Stimulated activated CD4-positive, alpha-beta T cell treated with anti-CD3 and anti-CD28 coated beads, TNF-alpha, amount 100 ng/mL, for 1 hour (primary cell): ENCODE data around the gene SEC24C.

Source experiments
- DNase-seq, 3 donors: peaks; one replicate each; pipeline ENCODE4 v3.0.0-alpha.2; 2020; ENCODE audit warnings: low read depth in 3 of 3, low spot score in 1 of 3

The SEC24C gene

DNA sequence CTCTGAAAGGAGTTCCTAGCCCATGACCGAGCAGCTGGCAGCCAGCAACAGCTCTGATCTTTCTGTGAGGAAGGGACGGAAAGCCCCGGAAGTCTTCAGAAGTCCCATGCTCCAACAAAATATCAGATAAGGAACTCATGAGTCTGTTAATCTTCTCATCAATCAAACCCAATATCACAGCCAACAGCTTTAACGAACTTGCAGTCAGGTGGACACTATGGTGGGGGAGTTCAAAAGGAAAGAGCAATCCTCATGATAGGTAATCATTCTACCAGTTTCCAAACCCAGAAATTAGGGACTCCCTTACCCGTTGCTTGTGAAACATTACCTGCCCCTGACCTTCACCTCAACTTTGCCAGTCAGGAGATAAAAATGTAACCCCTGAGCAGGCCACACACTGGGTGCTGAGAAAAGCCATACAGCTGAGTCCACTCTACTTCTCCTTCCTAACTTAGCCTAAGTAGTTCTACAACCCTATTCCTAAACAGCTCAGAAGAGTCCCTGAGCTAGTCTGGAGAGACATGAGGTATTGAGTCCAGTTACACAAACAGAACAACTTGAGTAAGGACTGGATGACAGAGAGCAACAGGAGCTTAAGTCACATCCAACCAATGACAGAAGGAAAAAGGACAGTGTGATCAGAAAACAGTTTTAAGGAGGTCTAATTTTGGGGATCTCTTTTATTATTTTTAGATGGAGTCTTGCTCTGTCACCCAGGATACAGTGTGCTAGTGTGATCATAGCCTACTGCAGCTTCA is 65.1 kb downstream of the SEC24C start:
- no peak for DNase-seq

DNA sequence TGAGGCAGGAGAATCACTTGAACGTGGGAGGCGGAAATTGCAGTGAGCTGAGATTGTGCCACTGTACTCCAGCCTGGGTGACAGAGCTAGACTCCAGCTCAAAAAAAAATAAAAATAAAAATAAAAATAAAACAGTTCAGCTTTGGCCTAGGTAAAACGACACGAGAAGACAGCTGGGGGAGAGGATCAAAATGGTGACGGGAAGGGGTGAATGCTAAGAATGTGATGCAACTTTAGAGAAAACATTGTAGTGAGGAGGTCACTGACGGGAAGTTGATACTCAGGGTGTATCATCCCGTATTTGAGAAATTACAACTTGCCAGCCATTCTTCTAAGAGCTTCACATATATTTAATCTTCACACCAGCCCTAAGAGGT is 66.2 kb downstream of the SEC24C start:
- no peak for DNase-seq

DNA sequence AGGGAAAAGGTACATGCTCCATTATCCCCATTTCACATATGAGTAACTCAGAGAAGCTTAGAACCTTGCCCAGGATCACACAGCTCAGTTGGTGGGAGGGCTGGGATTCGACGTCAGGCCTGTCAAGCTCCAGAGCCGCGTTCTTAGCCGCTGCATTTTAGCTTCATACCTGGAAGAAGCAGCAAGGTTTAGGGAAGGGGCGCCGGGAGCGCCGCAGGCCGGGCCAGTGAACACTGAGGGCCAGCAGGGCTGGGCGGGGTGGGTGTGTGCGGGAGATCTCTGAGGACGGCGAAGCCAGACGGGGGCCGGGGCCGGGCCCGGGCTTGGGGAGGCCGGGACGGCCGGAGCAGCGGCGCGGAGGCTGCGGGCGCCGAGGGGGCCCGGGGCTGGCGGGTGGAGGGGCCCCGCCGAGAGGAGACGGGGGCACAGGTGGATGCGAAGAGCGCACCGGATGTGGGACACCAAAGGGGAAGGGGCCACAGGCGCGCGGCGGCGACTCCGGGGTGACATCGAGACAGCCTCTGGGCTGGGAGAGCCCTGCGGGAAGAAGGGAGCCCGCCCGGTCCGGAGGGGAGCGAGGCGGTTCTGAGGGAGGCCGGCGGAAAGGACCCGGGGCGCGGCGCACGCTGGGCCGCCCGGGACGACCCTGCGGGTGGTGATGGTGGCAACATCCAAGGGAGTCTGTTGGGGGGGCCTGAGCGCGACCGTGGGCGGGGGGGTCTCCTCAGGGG is 66.7 kb downstream of the SEC24C start:
- DNase-seq = peak; percentile 31 to 39 (median 38)

DNA sequence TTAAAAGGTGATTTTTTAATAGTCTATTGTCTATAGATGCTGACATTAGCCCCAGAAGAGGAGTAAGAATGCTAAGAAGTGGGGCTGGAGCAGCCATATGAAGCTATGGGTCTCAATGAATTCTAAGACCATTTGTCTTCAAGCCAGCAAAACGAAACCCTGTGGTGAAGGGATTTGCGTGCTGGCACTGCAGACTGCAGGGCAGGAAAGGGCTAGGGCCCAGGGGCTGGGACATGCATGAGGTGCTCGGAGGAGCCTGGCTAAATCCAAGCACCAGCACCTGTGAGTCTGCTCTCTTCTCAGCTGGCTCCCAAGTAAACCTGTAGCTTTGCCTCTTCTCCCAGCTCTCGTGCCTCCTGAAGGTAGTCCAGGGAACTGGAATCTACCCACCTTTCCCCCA is 68.5 kb downstream of the SEC24C start:
- DNase-seq = no peak

DNA sequence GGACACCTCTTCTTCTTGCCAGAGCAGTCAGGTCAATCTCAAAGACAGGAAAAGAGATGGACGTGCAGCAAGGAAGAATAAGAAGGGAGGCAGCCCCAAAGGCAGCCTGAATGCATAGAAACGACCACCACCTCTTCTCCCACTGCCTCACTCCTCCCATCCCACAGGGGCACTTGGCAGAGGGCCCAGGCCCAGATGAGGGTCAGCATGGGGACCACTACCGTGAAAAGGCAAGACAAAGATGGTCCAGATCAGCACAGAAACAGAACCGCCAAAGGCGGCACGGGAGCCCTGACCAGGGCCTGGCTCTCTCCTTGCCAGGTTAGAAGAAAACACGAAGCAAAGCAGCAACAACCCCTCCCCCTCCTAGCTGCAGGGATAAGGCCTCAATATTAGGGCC is 69.2 kb downstream of the SEC24C start:
- no peak for DNase-seq

DNA sequence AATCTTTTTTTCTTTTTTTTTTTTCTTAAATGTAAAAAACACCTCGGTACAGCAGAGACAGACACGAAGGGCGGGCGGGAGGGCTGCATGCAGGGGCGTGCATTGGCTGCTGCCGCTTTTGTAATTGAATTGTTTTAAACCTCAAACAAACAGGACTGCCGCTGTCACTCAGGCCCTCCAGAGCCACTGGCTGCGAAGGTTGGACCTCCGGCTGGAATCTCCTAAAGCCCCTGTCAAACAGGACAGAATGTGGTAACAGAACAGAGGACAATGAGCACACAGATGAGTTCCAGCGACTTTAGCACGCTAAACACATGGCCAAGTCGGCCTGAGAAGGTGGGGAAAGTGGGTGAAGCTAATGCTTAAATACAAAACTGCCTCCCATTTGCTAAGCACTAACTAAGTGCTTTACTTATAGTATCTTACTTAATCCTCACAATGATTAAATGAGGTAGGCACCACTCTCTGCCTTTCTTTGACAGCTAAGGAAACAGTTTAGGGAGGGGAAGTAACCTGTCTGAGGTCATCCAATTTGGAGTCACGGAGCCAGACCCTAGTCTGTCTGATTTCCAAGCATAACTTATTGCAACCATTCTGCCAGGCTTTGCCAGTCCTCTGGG is 70.2 kb downstream of the SEC24C start:
- DNase-seq = no peak

DNA sequence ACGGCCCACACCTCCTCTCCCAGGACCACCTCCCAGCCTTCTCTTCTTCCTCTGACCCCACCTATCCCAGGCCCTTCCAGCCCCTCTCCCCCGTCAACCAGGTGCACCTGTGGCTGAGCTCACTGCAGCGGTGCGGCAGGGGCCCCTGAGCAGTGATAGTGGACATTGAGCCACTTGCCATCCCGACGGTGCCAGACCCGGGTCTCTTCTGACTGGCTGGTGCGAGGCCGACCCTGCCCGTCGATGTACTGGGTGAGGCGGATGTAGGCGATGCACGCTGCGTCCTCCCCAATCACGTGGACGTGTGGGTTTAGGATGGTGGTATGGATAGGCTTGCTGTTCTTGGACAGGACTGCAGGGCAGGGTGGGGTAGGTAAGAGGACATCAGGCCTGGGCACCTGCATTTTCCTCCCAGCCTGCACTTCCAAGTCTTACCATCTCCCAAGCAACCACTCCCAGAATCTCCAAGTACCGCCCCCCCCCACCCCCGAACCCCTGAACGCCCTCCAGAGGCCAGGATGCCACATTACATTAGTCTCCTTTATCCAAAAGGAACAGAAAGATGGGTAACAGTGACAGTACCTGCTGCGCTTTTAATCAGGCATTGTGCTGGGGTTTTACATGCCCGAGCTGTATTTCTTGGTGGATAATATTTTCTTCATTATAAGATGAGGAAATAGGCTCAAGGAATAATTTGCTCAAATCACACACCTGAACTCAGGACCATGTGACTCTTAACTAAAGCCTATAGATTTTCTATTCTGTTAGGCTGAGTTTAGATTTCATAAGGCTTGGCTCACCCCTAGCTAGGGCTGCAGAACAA is 70.9 kb downstream of the SEC24C start:
- no peak for DNase-seq

DNA sequence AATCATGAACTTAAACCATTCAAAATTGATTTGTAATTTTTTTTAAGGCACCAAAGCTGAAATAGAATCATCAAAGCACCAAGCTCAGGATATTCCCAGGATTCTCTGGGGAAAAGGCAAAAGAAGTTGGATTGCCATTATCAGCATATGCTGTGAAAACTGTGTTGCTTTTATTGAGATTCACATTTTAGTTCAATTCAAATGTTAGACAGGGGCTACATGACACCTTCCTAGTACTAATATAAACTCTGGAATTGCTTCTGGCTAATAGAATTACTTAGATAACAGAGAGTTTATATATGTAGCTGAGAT is 71.5 kb downstream of the SEC24C start:
- no peak for DNase-seq

DNA sequence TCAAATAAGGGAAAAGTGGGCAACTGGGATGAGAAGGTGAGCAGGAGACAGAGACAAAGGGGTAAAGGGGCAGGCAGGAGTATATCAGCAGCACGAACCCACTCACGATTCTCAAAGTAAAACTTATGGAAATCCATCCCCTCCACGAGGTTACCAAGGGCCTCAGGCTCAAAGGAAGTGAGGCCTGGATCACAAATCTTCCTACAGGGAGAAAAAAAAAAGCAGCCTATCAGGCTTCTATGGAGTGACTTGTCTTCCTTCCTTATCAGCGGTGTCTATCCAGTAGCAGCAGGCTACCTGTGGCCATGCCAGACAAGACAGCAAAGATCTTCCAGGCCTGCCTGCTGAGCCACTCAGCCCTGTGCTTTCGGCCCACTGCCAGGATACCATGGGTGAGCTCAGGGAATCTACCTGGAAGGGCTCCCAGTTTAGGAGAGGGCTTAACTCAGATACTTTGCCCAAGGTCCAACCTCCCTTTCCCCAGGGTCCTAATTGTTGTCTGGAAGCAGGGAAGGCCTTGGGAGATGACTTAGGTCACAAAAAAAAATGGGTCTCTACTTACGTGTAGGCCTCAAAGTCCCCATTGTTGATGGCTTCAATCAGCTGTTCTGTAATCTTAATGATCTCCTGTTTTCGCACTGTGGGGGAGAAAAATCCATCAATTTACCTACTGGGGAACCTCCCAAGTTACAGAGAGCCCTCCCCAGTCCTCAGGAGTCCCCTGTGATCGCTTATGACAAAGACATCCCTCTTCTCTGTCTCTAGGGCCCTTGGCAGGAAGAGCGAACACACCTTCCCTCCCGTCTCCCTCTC is 73.0 kb downstream of the SEC24C start:
- DNase-seq = no peak

DNA sequence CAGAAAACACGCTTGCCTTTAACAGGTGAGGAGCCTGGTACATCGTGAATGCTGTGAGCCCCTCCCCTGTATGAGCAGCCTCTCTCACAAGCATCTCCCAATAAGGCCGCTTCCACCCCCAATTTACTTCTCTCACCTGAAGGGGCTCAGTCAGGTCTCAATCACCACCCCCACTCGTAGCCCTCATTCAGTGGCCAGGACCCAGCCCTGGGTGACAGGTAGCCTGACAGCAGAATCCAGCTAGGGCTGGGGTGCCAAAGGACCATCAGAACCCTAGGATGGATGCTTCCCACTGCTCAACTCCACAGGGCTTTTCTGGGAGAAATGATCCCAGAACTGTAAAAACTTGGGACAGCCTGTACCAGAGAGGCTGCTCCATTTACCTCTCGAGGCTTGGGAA is 73.7 kb downstream of the SEC24C start:
- no peak for DNase-seq

DNA sequence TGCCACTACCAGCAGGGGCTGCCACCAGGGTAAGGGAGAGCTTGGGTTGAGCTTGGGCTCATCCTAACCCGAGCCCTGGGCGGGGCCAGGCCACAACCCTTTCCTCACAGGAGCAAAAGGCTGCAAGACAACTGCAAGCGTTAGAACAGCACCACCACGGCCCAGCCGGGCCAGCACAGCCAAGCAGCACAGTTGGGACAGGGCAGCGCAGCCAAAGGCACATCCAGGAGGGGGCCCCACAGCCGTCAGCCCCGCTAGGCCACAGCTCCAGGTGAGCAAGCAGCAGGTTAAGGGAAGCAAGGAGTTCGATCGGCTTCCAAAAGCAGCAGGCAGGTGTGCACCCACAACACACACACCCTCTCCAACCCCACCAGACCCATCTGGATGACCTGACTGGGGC is 74.2 kb downstream of the SEC24C start:
- no peak for DNase-seq

DNA sequence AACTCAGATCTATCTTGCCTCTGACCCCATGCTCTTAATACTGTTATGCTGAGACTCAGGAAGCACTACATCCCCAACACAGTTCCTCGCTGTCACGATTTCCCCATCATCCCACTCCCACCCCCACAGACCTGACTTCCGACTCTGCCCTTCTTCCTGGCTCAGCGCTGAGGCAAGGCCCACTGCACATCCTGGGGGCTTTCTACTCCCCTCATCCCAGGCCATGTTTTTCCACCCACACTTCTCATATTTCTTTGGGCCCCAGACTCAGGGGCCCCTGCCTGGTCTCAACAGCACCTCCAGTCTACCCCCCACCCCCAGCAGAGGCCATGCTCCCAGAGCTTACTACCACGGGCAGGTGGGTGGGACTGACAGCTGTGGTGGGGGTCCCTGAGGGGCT is 74.9 kb downstream of the SEC24C start:
- DNase-seq = no peak

DNA sequence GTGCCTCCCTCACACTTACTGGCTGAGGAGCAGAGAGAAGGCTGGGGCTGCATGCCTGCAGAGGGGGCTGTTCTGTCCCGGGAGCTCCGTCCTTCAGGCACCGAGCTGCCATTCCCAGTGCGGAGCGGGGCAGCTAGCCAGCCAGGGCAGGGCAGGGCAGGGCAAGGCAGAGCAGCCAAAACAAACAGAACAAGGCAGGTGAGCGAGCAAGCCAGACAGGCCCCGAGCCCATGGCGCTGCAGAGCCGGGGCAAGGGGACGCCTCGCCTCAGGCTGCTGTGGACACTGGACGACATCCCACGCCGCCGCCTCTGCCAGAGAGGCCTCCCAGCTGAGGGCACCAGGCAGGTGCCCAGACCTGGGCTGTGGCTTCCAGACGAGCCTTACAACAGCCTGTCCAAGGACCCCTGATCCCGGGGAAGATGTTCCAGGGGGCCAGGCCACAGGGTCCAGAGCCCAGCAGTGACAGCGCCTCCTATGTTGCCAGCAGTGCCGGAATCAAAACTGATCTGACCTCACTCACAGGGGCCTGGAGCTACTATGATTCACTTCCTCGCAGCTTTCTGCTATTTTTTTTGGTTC is 75.4 kb downstream of the SEC24C start:
- no peak for DNase-seq
